ENCODE measurements around the gene PLEKHN1. TPM values are rescaled to one million over a fixed set of nuclear protein-coding genes. Genes with fewer than 3 reads are reported as not detected.

The PLEKHN1 gene
- polyA plus RNA-seq, 4 donors: 0.14 to 0.90 (median 0.43) TPM; not detected in 1

DNA sequence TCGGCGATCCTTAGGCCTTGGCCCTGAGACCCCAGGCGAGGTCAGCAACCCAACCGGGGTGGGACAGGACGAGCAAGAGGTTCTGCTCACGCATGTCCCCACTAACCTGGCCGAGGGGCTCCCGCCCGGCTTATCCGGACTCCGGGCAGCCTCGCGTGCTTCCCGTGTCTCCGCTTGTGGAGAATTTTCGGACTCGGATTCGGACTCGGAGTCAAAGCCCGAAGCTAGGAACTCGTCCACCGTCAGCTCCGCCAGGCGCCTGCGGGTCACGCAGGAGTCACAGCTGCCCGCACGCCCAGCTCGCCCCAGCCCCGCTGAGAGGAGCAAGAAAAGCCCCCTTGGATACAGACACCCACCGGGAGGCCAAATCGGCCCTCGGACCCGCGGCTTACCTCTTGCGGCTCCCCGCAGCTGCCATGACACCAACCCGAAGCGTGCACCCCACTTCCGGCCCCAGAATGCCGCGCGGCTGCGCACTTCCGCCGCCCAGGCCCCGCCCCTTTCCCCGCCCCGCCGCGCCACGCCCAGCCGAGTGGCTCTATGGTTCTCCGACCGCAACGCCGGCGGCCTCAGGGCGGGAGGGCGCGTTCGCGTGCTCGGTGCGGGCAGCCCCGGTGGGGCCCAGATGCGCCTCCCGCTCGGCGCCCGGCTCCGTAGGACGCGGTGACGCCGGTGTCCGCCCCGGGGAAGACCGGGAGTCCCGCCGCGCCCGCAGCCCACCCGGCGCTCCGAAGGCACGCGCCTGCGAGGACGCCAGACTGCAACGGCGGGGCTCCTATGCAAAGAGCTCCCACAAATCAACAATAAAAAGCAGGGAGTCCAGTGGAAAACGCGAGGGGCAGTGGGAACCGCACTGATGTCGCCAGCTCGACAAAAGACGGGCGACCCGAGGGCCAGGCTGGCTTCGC, 7.2 kb upstream of the PLEKHN1 start, which contains the start of gene NOC2L:
Gene NOC2L (minus strand): TSS at position 434 of the 908 bp plus-strand sequence. CDS start 16 bp downstream, at position 418.
- DNase-seq (ENCODE audit: low read depth in 4 of 4, low spot score in 3 of 4): peak in 2 of 4 donors; percentile 74 to 81

DNA sequence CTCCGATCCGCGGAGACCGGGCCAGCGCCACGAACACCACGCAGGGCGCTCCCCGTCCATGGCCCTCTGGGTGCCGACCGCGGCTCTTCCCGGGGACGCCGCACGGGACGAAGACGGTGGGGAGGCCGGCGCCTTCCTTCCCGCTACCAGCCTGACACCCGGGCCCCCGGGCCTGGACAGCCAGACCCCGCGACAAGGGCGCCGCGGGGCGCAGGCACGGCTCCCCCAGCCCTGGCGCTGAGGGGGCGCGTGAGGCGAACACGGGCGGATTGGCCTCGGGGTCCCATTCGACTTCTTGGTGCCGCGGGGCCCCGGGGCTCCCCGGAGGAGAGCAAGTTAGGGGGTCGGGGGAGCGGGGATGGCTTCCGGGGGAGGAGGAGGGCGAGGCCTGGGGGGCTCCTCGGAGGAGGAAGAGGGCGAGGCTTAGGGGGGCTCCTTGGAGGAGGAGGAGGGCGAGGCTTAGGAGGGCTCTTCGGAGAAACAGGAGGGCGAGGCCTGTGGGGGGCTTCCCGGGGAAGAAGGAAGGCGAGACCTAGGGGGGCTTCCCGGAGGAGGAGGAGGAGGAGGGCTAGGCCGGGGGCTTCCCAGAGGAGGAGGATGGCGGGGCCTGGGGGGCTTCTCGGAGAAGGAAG, 6.4 kb upstream of the PLEKHN1 start:
- no peak for DNase-seq (ENCODE audit: low read depth in 4 of 4, low spot score in 3 of 4)

DNA sequence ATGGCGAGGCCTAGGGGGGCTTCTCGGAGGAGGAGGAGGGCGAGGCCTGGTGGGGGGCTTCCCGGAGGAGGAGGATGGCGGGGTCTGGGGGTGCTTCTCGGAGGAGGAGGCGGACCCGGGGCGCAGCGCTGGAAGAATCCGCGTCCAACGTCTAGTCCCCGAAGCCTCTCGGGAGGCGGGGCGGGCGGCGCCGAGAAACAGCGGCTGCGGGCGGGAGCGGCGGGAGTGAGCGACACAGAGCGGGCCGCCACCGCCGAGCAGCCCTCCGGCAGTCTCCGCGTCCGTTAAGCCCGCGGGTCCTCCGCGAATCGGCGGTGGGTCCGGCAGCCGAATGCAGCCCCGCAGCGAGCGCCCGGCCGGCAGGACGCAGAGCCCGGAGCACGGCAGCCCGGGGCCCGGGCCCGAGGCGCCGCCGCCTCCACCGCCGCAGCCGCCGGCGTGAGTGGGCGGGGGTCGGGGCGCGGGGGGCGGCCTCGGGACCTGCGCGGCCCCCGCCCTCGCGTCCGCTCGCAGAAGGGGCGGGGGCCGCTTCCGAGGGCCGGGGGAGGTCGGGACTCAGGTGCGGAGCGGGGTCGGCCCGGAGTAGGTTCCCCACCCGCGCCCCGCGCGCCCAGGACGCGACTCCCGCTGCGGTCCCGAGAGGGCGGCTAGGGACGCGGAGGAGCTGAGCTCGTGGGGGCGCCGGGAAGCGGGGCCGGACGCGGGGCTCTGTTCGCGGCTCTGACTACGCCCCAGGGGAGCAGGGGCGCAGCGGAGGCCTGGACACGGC, 5.7 kb upstream of the PLEKHN1 start, which contains the start of gene KLHL17:
Gene KLHL17 (plus strand): TSS at position 222 of the 769 bp plus-strand sequence. CDS start 110 bp downstream, at position 332.
- DNase-seq (ENCODE audit: low read depth in 4 of 4, low spot score in 3 of 4): no peak

DNA sequence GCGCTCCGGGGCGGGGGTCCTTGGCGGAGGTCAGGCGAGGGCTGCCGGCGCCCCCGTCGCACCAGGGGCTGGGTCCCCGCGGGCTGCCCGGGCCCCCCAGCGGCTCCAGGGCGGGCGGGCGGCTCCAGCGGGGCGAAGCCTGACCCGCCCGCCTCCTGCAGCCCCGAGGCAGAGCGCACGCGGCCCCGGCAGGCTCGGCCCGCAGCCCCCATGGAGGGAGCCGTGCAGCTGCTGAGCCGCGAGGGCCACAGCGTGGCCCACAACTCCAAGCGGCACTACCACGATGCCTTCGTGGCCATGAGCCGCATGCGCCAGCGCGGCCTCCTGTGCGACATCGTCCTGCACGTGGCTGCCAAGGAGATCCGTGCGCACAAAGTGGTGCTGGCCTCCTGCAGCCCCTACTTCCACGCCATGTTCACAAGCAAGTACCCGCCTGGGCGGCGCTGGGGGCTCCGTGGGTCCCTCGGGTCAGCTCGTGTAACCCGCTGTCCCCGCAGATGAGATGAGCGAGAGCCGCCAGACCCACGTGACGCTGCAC, 5.1 kb upstream of the PLEKHN1 start:
- DNase-seq (ENCODE audit: low read depth in 4 of 4, low spot score in 3 of 4): no peak

DNA sequence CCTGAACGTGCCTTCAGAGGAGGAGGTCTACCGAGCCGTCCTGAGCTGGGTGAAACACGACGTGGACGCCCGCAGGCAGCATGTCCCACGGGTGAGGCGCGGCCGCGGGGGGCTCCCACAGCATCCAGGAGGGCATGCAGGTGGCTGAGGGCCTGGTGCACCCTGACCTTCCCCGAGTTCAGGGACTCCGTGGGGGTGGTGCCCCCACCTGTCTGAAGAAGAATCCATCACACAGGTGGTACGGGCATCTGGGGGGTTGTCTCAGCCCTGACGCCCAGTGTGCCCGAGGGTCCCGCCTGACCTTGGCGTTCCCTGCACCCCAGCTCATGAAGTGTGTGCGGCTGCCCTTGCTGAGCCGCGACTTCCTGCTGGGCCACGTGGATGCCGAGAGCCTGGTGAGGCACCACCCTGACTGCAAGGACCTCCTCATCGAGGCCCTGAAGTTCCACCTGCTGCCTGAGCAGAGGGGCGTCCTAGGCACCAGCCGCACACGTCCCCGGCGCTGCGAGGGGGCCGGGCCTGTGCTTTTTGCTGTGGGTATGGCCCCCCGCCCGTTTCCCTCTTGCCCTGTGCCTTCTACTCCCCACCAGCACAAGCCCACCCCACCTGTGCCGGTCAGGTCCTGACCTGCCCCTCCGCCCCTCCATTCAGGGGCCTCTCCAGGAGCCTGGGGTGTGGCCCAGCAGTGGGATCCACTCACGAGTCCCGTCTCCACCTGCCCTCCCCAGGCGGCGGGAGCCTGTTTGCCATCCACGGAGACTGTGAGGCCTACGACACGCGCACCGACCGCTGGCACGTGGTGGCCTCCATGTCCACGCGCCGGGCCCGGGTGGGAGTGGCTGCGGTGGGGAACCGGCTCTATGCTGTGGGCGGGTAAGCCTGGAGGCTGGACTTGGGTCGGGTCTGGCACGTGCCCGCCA, 3.6 kb upstream of the PLEKHN1 start:
- no peak for DNase-seq (ENCODE audit: low read depth in 4 of 4, low spot score in 3 of 4)

DNA sequence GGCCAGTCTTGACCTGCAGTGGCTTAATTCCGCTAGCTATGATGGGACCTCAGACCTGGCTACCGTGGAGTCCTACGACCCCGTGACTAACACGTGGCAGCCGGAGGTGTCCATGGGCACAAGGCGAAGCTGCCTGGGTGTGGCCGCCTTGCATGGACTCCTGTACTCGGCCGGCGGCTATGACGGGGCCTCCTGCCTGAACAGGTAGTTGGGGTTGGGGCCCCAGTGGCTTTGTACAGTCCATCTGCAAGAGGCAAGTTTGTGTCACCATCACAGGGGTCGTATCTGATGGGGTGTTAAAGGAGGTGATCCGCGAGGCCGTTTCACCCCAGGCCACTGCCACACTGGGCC, 3.0 kb upstream of the PLEKHN1 start:
- DNase-seq (ENCODE audit: low read depth in 4 of 4, low spot score in 3 of 4): no peak

DNA sequence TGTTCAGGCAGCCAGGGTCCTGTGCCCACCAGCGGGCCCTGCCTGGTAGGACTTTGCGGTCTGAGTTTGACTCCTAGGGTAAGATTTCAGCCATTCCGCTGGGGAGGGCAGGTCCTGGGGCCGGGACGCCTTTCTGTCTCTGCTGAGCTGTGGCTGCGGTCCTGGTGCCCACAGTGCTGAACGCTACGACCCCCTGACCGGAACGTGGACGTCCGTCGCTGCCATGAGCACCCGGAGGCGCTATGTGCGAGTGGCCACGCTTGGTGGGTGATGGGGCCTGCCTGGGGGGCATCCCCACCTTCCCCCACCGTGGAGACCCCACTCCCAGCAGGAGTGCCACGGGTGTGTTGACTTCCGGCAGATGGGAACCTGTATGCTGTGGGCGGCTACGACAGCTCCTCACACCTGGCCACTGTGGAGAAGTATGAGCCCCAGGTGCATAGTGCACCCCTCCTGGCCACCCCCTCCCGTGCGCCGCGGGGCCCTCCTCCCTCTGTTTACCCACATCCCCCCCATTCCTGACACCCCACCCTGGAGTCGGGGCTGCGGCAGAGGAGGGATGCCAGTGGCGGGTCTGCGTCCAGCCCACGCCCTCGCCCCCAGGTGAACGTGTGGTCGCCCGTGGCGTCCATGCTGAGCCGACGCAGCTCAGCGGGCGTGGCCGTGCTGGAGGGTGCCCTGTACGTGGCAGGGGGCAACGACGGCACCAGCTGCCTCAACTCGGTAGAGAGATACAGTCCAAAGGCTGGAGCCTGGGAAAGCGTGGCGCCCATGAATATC, 2.3 kb upstream of the PLEKHN1 start:
- no peak for DNase-seq (ENCODE audit: low read depth in 4 of 4, low spot score in 3 of 4)

DNA sequence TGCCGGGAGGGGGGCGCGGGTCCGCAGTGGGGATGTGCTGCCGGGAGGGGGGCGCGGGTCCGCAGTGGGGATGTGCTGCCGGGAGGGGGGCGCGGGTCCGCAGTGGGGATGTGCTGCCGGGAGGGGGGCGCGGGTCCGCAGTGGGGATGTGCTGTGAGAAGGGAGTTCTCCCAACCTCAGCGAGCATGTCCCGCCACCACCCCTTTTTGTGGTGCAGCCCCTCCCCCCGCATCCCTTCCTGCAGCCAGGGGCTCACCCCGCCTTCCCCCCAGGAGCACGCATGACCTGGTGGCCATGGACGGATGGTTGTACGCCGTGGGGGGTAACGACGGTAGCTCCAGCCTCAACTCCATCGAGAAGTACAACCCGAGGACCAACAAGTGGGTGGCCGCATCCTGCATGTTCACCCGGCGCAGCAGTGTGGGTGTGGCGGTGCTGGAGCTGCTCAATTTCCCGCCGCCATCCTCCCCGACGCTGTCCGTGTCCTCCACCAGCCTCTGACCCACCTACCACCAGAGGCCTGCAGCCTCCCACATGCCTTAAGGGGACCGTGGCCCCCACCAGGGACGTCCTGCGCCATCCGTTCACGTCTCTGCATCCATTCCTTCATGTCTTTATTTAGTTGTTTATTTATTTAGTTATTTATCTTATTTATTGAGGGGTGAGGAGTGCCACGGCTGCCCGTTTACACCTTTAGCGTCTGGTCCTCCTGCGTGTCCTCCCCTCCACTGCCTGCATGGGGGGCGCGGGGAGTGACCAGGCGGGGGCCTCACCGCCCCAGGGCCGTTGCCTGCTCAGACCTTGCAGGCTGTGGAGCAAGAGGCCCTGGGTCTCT, 1.4 kb upstream of the PLEKHN1 start:
- no peak for DNase-seq (ENCODE audit: low read depth in 4 of 4, low spot score in 3 of 4)

DNA sequence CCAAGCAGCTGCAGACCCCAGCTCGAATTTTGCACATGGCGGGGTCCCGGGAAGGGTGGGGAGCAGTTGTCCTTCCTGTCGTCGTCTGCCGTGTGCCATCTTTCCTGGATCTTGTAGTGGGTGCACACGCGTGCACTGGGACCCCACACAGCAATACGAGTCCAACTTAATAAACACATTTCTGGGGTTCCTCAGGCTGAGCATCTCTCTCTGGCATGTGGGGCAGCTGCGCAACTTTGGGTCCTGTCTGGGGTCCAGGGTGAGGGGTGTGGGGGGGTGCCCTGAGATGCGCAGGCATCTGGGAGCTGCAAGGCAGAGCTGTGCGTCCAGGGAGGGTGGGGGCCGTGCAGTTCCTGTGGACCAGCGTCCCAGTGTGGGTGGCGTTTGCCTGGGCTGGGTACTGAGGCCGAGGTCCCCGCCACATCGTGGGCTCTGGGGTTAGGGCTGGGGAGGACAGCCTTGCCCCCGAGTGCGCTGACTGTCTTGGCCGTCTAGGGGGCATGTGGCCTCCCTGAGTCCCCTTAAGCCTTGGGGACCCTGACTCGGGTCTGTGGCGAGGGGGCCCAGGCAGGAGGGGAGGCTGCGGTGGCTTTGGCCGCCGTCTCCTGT, 652 bp upstream of the PLEKHN1 start:
- no peak for DNase-seq (ENCODE audit: low read depth in 4 of 4, low spot score in 3 of 4)

DNA sequence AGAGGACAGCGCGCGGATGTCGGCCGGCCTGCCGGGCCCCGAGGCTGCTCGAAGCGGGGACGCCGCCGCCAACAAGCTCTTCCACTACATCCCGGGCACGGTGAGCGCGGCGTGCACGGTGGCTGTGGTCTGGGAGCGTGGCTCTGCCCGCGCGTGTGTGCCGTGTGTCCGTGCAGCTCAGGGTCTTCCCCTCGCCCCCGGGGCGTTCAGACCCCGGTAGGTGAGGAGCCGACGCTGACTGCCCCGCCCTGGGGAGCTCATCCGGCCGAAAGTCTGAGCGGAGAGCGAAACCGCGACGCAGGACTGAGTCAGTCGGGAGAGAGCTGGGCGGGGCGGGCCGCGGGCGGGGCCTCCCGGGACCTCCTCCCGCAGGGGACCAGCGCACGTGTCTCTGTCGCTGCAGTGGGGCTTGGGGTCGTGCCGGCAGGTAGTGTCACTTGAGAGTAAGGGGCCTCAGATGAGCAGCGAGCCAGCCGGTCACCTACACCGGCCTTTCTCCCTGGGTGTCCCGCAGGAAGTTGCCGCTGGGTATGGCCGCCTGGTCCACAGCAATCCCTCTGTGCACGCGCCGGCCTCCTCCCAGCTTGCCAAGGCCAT, 520 bp downstream of the PLEKHN1 start:
- DNase-seq (ENCODE audit: low read depth in 4 of 4, low spot score in 3 of 4): no peak

DNA sequence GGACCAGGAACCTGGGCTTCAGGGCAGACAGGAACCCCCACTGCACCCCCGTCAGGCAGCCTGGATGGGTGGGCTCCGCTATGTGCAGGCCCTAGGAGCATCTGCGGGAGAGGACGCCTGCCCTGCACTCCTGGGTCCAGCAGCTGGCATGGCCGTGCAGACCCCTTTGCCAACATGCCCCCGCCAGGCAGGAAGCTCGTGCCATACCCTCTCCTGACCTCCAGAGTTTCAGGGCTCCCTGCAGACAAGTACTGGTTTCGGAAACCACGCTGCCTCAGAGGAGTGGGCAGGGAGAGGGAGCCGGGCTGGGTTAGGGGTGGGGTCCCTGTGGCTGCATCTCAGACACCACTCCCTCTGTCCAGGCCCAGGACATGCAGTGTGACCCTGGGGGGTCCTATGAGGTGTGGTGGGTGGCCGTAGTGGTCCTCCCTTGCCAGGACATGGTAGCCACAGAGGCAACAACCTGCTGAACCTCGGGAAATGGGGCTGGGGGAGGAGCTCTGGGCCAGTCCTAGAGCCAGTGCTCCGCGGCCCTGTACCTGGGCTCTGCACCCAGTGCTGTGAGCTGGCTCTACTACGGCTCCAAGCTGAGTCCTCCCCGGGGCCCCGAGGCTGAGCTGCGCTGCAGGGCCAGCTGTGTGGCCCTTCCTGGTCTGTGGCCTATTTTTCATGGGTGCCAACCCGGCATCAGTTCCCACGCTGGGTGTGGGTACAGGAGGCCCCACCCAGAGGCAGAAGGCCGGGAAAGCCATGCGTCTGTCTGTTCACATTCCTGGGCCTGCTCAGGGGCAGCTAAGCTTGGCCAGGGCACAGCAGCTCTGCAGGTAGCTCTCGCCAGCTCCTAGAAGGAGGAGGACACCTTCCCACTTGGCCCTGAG, 1.4 kb downstream of the PLEKHN1 start:
- no peak for DNase-seq (ENCODE audit: low read depth in 4 of 4, low spot score in 3 of 4)

DNA sequence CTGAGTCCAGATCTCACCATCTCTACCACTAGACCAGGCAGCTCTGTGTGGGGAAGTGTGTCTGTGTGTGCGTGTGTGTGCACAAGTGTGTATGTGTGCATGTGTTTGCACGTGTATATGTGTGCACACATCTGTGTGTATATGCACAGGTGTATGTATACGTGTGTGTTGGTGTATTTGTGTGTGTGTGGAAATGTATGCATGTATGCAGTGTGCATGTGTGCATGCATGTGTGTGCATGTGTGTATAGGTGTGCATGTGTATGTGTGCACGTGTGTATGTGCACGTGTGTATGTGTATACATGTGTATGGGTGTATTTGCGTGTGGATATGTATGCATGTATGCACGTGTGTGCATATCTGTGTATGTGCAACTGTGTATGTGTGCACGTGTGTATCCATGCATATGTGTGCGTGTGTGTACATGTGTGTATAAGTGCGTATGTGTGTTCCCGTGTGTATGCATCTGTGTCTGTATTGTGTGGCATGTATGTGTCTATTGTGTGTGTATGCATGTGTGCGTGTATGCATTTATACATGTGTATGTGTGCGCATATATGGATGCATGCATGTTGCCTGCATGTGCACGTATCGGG, 3.1 kb downstream of the PLEKHN1 start:
- DNase-seq (ENCODE audit: low read depth in 4 of 4, low spot score in 3 of 4): no peak

DNA sequence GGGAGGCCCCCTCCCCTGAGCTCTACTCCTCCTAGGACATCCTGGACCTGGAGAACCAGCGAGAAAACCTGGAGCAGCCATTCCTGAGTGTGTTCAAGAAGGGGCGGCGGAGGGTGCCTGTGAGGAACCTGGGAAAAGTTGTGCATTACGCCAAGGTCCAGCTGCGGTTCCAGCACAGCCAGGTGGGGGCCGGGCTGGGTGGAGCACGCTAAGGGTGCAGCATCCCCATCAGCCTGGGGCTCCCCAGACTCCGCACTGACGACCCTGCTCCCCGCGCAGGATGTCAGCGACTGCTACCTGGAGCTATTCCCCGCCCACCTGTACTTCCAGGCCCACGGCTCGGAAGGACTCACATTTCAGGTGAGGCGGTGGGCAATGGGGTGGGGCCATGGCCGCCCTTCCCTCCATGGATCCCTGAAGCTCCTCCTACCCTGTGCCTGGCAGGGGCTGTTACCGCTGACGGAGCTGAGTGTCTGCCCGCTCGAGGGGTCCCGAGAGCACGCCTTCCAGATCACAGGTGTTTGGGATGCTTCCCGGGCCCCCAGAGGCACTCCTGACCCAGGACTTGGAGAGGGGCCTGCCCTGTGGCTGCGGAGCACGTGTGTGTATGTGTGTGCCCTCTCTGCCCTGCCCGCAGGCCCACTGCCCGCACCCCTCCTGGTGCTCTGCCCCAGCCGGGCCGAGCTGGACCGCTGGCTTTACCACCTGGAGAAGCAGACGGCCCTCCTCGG, 4.1 kb downstream of the PLEKHN1 start:
- no peak for DNase-seq (ENCODE audit: low read depth in 4 of 4, low spot score in 3 of 4)

DNA sequence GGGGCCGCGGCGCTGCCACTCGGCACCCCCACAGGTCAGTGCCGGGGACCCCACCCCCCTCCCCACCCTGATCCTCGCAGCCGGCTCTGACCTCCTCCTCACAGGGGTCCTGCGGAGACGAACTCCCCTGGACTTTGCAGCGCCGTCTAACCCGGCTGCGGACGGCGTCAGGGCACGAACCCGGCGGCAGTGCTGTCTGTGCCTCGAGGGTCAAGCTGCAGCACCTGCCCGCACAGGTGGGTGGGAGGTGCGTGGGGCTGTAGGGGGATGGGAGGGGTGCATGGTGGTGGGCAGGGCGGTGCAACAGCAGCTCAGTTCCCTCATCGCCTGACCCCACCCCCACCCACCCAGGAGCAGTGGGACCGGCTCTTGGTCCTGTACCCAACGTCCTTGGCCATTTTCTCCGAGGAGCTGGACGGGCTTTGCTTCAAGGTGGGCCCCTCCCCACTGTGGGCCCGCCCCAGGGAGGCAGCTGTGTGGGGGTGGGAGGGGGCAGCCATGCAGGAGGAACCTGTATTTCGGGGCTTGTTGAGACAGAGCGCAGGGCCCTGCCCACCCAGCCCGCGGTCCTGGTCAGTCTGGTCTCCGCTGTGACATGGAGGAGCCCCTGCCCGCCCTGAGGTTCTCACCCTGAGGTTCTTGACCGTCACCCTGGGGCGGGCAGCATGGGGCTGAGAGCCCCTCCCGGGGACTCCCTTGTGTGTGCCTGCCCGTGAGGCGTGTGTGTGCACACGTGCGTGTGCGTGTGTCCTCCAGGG, 4.9 kb downstream of the PLEKHN1 start:
- DNase-seq (ENCODE audit: low read depth in 4 of 4, low spot score in 3 of 4): no peak
